Iris pigment epithelial cell (primary cell): ENCODE measurements around the gene GPI.
"Not testable (repeated sequence)": the region's sequence is repeated elsewhere in the genome, so short reads cannot be mapped to it uniquely, and the experiment has no call there.

Experiments used
- DNase-seq: peaks from one replicate; pipeline ENCODE4 v3.0.0-alpha.2; 2011; ENCODE audit warnings: low read depth

Gene GPI

DNA sequence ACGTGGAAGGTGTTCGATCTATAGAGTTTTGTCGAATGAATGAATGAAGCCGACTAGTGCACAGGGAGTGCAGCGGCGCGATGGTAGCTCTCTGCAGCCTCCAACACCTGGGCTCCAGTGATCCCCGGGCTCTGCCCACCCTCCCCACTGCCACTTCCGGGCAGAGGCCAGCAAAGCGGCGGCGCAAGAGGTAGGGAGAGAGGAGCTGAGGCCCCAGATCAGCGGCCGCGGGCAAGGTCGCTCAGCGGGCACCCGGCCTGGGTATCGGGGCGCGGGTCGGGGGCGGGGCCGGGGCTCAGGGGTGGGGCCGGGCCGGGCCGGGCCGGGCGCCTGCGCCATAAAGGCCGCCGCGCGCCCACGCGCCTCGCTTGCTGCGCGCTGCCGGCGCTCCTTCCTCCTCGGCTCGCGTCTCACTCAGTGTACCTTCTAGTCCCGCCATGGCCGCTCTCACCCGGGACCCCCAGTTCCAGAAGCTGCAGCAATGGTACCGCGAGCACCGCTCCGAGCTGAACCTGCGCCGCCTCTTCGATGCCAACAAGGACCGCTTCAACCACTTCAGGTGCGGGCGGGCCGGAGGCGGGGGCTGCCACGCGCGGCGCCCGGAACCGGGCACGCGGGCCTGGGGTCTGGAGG lies at the start of gene GPI:
TSS of gene GPI (plus strand) at position 367 of the 633 bp plus-strand sequence. CDS start at position 438, 71 bp downstream.
- DNase-seq: peak; percentile 43

DNA sequence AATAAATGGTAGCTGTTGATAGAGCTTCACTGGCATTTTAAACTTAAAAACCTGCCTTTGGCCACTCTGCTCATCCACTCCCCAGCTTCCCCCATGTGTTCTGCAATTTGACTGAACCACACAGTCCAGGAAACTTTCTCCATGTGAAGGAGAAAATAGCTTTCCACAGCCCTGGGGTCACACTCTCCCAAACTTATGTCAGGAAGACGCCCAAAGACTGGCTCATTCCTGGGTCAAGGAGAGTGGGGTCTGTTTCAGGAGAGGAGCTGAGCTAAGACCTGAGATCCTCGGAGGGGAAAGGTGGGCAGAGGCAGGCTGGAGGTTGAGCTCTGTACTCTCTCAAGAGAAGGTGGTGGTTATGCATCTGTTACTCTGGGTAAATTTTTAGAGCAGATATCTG lies 48.7 kb upstream of the GPI start:
- DNase-seq: no peak

DNA sequence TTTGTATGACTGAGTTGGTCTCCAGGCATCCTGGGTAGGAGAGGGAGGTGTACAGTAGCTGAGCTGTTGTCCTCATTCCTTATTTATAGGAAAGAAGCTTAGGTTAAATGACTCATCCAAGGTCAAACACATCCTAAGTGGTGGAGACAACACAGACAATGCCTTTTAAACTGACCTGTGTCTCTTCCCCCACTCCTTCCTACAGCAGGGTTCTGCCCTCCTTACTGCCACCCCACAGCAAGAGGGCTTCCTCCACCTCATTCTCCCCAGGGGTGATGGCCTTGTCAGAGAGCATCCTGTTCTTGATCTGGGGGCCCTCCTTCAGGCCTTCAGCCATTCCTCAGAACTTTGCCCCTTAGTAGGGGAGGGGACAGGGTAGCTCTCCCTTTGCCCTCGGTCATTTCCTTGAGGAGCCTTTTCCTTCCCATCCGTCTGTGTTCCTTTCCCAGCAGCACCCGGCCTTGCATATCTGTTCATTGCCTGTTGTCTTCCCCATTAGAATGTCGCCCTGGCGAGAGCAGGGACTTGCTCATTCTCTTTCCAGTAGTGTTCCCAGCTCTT lies 48.2 kb upstream of the GPI start:
- peak; percentile 70 for DNase-seq

DNA sequence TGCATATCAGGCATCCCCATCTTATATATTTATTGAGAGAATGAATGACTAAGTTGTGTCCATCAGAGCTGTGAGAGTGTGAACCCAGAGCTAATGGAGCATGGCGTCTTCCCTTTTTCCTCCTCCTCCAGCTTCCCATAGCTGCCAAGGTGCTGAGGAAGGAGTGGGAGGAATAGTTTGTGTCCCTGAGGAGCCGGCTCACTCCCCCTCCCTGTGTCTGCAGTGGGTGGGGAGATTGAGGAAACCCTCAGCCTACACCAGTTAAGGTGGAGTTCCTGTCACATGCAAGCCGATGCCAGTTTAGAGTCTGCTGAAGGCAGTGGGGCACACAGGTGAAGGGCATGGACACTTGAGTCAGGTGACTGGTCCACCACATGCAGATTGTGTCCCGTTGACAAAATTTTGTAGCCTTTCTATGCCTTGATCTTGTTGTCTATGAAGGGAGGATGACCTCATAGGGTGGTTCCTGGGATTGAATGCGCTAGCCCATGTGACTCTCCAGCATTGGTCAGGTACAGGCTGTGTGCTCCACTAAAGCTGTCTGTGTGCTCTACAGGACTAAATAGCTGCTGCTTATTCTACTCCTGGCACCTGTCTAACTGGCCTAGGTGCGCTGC lies 47.6 kb upstream of the GPI start:
- DNase-seq: peak; percentile 32

DNA sequence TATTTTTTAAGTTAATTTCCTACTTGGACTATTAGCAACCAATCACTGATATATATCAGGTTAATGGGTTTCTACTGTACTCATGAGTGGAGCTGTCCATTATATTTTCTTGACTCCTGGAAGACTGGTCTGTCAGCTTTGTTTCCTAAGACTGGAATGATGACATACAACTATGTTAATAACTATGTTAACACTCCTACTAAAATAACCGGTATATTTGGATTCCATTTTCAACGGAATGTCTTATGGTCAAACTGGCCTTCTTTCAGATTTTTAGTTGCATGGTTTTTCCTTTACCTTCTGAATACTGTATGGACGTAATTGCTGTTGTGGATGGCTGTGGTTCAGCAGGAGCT lies 45.8 kb upstream of the GPI start:
- no peak for DNase-seq

DNA sequence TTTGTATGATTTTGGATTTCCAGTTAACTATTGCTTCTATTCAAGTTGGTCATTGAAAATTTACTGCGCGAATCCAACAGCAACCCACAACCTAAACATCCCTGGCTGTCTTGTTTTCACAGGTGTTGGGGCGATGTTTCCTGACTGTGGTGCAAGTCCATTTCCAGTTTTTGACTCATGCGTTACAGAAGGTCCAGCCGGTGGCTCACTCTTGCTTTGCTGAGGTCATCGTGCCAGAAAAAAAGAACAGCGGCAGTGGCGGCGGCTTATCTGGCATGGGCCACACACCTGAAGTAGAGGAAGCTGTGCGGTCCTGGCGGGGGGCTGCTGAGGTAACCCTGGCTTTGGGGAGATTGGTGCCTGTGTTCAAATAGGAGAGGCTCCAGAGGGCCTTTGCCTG lies 45.2 kb upstream of the GPI start:
- DNase-seq: peak; percentile 60

DNA sequence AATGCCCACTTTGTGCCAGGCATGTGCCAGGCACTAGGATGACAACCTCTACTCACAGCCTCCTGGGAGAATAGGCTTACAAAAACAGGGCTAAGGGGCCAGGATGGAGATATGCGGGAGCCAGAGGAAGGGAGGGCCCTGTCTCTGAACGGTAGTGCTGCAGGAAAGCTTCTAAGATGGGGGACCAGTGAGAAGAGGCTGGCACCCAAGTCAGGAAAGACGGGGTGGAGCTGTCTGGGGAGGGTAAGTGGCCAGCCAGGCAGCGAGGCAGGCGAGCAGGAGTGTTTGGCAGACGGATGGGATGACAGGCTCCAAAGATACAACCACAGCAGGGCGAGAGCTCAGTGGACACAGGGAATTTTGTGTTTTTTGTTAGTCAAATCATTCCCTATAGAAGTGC lies 44.7 kb upstream of the GPI start:
- no peak for DNase-seq

DNA sequence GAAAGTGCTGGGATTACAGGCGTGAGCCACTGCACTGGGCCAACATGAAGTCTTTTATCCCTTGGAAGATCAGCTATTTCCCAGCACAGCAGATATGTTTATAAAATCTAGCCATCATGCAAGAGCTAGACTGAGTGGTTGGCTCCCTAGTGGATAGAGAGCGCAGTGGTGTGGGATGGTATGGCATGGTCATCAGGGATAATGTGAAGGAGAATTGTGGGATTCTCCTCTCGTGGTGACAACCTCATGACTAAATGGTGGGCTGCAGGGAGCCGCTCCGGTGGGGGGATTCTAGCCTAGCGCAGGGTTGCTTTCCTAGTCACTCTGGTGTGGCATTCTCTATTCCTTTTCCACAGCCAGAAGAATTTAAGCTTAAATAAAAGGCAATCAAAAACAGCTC lies 43.3 kb upstream of the GPI start:
- DNase-seq: no peak

DNA sequence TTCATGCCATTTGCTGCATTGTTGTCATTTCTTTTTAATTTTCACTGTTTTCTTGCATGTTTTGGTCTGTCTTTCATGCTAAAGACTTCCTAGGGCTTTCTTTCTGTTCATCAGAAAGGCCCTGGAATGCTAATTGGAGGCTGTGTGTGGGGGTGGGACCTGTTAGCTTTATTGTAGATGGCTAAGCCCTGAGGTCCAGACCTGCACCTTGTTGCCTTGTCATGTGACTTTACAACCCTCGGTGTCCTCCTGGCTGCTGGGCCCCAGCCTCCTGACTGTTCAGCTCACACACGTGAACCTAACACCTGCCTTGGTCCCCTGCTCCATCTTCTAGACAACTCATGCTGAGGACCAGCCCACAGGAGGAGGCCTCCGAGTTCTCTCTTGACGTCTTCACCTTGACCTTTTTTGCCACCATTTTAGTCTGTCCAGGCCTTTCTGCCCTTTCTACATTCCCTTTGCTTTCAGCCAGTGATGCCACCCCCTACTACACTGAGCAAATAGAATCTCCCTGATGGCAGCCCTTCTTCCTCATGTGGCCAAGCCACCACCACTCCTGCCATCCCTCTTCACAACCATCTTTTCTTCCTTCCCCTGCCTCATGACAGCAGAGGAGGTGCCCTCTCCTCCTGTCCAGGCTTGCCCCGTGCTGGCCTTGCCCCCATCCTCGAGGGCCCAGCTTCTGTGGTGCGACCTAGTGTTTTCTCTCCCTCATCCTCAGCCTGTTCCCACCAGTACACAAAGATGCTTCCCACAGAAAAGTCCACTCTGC lies 41.4 kb upstream of the GPI start:
- DNase-seq: no peak

DNA sequence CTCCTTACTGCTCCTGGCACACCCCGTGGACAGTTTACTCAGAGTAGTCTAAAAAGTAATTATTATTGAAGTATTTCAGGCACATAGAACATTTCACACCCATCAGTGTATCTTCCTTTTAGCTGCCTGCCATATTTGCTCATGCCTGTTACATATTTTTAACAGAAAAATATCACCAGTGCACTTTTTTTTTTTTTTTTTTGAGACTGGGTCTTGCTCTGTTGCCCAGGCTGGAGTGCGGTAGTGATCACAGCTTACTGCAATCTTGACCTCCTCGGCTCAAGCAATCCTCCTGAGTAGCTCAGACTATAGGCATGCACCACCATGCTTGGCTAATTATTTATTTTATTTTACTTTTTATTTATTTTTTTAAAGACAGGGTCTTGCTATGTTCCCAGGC lies 40.7 kb upstream of the GPI start:
- no peak for DNase-seq

DNA sequence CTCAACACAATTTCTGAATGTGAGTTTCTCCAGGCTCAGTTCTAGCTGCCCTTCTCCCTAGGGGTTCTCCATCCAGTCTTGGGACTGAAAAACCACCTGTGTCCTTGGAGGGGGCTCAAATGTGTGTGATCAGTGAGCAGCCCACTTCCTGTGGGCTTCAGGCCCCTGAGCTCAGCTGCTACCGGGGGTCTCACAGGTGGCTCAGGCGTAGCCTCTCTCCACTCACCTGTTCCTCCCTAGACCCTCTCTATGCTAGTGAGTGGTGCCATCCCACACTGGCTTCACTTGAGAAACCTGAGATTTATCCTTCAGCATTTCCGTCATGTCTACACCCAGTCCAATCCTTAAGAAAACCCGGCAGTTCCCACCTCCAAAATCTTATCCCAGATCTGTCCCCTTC lies 39.8 kb upstream of the GPI start:
- no peak for DNase-seq

DNA sequence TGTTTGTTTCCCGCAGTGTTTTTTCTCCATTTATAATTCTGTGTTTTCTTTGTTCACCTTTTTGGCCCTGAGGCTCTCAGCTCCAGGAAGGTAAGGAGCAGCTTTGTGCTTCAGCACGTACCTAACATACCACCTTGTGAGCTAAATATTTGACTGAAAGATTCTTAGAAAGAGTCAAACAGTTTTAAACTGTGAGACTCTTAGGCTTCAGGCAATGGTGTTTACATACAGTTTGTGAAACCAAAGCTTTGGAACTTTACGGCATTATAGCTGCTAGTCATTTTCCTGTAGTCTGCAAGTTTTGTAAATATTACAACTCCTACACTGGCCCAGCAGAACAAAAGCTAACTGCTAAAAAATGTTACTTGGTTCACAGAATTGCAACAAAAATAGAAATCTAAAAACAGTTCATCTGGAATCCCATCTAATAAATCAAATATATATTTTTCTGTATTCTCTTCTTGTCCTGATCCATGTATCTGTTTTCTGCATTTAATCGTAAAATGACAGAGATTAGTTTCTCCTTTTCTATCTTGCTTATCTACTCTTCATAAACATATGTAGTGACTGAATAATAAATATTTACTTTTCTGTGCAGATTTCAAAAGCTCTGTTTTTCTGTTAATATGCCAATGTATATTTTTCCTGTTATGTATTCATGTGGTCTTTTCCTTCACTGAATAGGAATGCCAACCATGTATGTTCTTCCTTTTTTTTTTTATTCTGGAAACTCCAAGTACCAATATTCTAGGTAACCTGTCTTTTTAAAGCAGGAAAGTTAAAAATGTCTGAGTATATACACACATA lies 38.8 kb upstream of the GPI start:
- DNase-seq: no peak

DNA sequence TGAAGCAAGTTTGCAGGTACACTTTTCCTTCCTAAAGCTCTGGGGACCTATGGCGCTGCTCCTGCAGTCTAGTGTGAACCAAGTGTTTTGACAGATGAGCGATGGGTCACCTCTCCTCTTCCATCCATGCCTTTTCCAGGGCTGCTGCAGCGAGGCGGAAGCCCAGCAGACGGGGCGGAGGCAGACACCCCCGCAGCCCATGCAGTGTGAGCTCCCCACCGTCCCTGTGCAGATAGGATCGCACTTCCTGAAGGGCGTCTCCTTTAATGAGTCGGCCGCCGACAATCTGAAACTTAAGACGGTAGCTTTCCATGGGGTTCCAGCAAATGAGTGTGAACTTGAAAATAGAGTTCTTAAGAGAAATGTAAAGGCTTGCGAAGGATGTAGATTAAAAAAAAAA lies 37.1 kb upstream of the GPI start:
- DNase-seq: peak; percentile 34

DNA sequence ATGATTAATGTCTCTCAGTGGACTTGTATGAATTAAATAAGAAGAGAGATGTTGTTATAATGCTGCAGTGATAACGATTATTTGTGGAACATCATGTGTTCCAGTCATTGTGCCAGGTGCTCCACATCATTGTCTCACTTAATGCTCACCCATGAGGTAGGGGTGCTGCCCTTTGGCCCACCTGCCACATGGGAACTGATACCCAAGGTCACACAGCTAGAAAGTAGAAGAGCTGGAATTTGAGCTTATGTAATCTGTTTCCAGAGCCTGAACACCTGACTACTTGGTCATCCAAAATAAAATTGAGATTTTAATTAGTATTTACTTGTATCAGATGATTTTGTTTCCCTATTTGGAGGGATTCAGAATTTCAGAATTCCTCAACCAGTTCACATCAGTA lies 36.0 kb upstream of the GPI start:
- no peak for DNase-seq

DNA sequence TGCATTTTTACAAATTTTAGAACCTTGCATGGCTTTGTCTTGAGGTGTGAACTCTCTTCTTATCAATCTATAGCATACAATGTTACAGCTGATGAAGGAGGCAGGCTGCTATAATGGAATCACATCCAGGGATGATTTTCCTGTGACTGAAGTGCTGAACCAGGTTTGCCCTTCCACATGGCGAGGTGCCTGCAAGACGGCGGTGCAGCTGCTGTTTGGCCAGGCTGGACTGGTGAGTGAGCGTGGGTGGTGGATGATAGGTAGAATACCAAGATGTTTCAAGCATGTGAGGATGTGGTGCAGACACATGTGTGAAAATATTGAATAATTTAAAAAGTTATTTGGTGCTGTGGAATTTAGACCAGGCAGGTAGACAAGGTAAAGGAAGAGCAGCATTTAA lies 34.9 kb upstream of the GPI start:
- DNase-seq: no peak

DNA sequence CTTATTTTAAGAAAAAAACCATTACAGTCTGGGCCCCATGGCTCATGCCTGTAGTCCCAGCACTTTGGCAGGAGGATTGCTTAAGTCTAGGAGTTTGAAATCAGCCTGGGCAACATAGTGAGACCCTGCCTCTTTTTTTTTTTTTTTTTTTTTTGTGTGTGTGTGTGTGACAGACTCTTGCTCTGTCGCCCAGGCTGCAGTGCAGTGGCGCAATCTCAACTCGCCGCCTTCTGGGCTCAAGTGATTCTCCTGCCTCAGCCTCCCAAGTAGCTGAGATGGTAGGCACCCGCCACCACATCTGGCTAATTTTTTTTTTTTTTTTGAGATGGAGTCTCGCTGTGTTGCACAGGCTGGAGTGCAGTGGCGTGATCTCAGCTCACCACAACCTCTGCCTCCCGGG lies 34.4 kb upstream of the GPI start:
- DNase-seq: not testable (repeated sequence)

DNA sequence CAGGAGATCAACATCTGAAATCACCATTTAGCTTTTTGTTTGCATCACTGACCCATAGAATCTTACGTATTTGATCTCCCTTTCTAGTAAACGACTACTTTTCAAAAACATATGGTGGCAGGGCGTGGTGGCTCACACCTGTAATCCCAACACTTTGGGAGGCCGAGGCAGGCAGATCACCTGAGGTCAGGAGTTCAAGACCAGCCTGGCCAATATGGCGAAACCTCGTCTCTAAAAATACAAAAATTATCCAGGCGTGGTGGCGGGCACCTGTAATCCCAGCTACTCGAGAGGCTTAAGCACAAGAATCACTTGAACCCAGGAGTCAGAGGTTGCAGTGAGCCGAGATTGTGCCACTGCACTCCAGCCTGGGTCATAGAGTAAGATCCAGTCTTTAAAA lies 33.4 kb upstream of the GPI start:
- DNase-seq: not testable (repeated sequence)

DNA sequence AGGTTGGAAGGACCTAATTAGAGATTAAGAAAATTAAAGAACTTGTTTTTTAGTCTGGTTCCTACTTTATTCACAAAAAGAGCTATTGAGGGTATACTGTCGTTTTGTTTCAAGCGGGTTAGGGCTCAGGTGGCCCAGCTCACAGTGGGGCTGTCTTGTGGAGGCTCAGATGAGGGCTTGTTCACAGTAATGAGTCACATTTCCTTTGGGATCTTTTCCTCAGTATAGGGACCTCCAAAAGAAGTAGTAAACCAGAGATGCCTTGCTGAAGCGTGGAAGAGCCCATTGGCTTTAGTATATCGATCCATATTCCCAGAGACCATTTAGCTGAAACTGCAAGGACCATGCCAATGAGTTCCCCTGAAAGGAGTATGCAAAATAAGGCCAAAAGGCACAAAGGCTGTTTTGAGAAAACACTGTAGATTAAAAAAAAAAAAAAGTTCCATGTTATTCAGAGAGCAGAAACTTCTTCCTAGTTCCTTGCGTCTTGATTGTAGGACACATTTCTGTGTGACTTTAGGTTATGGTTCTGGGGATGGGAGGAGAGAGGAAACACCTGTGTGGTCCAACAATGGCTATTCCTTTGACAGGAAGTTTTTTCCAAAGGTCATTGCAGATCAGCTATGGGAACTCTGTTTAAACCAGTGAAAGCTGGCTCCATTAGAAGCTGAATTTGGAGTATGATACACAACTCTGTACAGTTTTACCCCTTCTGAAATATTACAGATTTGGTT lies 32.8 kb upstream of the GPI start:
- DNase-seq: no peak

DNA sequence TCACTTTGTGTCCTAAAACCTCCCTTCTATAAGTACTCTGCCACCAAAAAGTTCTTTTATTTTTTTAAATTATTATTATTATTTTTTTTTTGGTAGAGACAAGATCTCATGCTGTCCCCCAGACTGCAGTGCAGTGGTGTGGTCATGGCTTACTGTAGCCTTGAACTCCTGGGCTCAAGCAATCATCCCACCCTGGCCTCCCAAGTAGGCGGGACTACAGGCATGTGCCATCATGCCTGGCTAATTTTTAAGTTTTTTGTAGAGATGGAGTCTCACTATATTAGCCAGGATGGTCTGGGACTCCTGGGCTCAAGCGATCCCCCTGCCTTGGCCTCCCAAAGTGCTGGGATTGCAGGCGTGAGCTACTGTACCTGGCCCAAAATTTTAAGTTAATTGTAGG lies 29.1 kb upstream of the GPI start:
- no peak for DNase-seq

DNA sequence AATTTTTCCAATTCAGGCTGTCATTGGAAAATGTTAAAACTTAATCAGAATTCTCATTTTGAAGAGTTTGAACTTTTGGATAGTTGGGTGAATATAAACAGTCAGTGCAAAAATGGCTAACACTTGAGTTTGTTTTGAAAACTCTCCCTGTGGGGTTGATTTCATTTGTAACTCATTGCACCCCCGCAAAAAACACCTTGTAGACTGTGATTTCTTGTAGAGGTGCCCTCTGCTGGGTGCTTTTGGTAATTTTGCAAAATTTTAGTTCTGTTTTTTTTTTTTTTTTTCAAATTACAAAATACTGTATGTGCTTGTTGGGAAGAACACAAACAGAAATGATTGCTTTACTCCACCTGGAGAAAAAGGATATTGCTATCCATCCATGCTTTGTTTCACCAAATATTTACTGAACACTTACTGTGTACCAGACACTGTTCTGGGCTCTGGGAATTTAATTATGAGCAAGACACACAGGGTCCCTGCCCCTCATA lies 28.2 kb upstream of the GPI start:
- peak; percentile 35 for DNase-seq

DNA sequence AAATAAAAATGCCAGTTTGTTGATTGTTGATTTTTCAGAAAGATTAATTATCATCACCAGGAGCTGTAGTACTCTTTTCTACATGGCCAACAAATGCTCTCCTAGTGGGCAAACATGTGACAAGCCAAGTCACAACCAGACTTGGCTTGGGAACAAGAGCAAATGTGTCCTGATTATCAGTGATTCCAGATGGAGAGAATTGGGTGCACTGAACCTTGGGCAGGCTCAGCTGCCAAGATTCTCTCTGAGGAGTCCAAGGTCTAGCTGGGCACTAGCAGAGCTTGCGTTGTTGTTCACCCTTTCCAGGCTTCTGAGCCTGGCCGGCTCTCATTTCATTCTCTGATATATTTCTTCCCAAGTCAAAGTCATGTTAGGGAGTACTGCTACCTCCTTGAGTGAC lies 27.3 kb upstream of the GPI start:
- DNase-seq: no peak
